Esophagus (tissue), 2 donors: ENCODE results near the gene ZNF600. TPM values are rescaled to one million over a fixed set of nuclear protein-coding genes. Genes with fewer than 3 reads are reported as not detected.

Experiments
- polyA plus RNA-seq, 2 donors: library from polyadenylated mRNA; stranded (reverse); fragments of 200-250 nt; gene quantifications; one replicate each; pipeline ENCODE4 v1.2.3, GENCODE V29; 2013
- donor health status: healthy with polysubstance abuse.
- donor health status: Bipolar disorder and iron deficiency.

The ZNF600 gene
- polyA plus RNA-seq, 2 donors = 8.2 to 15.6 TPM

Other genes with a start within 250 kb of the ZNF600 start
- 1 to 10 TPM; 3.1 to 9.5 TPM for gene ZNF701, start 216.5 kb downstream of the ZNF600 start, polyA plus RNA-seq
- 10 to 100 TPM; 17.5 to 59.7 TPM for gene ZNF83, start 148.4 kb downstream of the ZNF600 start, polyA plus RNA-seq
- gene ZNF611, start 51.7 kb downstream of the ZNF600 start, polyA plus RNA-seq = 1 to 10 TPM; 1.8 to 3.3 TPM
- gene ZNF28, start 34.8 kb upstream of the ZNF600 start, polyA plus RNA-seq = 1 to 10 TPM; 2.3 to 2.6 TPM
- 1 to 10 TPM; 4.5 to 5.2 TPM for gene ZNF468, start 70.8 kb upstream of the ZNF600 start, polyA plus RNA-seq
- 1 to 10 TPM; 1.6 to 2.5 TPM for gene ZNF320, start 110.8 kb upstream of the ZNF600 start, polyA plus RNA-seq
- 1 to 10 TPM; 1.9 to 2.7 TPM for gene ZNF888, start 136.6 kb upstream of the ZNF600 start, polyA plus RNA-seq
- gene ZNF816, start 176.1 kb upstream of the ZNF600 start, polyA plus RNA-seq = 1 to 10 TPM; 2.0 to 2.1 TPM
- not detected for gene ERVV-1, start 227.1 kb upstream of the ZNF600 start, polyA plus RNA-seq